Lung (tissue), 12 donors: Measurements from ENCODE around the gene MNX1. TPM values are rescaled to one million over a fixed set of nuclear protein-coding genes. Genes with fewer than 3 reads are reported as not detected.

Experiments
- ATAC-seq: fragments of 200-7000 bp; cut with Tn5 transposase; one replicate; pipeline ENCODE4 v1.9.1; 2020; ENCODE audit warnings: moderate number of reproducible peaks; ENCODE audit not compliant: insufficient read depth, low FRiP score
- DNase-seq, 3 donors: peaks; one replicate each; pipeline ENCODE4 v3.0.0-alpha.2; 2013 to 2017
- H3K27ac ChIP-seq, 2 donors: one replicate each; pipeline ENCODE4 v1.5.1; 2013; ENCODE audit warnings: mild to moderate bottlenecking in 2 of 2, moderate library complexity in 2 of 2, control low read depth in 1 of 2, inconsistent platforms in 1 of 2, low read depth in 1 of 2, low read length in 1 of 2
- H3K27me3 ChIP-seq, 3 donors: one replicate each; pipeline ENCODE4 v1.5.1; 2013; ENCODE audit warnings: low read length in 2 of 3; ENCODE audit not compliant: control insufficient read depth in 3 of 3, insufficient read depth in 3 of 3
- H3K36me3 ChIP-seq, 4 donors: one replicate each; pipeline ENCODE4 v1.5.1; 2013; ENCODE audit warnings: low read length in 4 of 4, mild to moderate bottlenecking in 1 of 4, moderate library complexity in 1 of 4; ENCODE audit not compliant: control insufficient read depth in 4 of 4, insufficient read depth in 4 of 4
- H3K4me1 ChIP-seq, 5 donors: one replicate each; pipeline ENCODE4 v1.5.1; 2013; ENCODE audit warnings: low read length in 5 of 5, mild to moderate bottlenecking in 2 of 5, moderate library complexity in 1 of 5; ENCODE audit not compliant: control insufficient read depth in 5 of 5, insufficient read depth in 5 of 5
- H3K4me3 ChIP-seq: one replicate; pipeline ENCODE4 v1.5.1; 2013; ENCODE audit warnings: mild to moderate bottlenecking, control low read depth, moderate library complexity
- H3K9ac ChIP-seq, 2 donors: one replicate each; pipeline ENCODE4 v1.5.1; 2013; ENCODE audit warnings: low read length in 2 of 2, control low read depth in 1 of 2; ENCODE audit not compliant: insufficient read depth in 1 of 2
- H3K9me3 ChIP-seq, 4 donors: one replicate each; pipeline ENCODE4 v1.5.1; 2013; ENCODE audit warnings: low read length in 3 of 4, mild to moderate bottlenecking in 1 of 4, moderate library complexity in 1 of 4; ENCODE audit not compliant: control insufficient read depth in 4 of 4, insufficient read depth in 3 of 4
- WGBS, 2 donors: extraction: QIAGEN DNeasy Blood & Tissue Kit; methylation state at CpG; one replicate each; pipeline ENCODE4 v1.1.7; 2013; 5-methylcytosine and 5-hydroxymethylcytosine counted together
- polyA plus RNA-seq, 2 donors: library from polyadenylated mRNA; stranded (reverse); fragments of 200-250 nt; gene quantifications; one replicate each; pipeline ENCODE4 v1.2.1, GENCODE V29; 2013
- total RNA-seq, 2 donors: library from RNA; depleted of rRNA in 1 of 2; stranded (reverse); fragments of >200 nt in 1 of 2; gene quantifications; one replicate each; pipeline ENCODE4 v1.2.1, GENCODE V29; 2014 to 2021
- TF ChIP-seq, protein P1 (sequence below): IDR thresholded peaks from 2 replicates; pipeline ENCODE4 v1.5.1; 2012; ENCODE audit warnings: mild to moderate bottlenecking; ENCODE audit errors: control extremely low read depth, extremely low read depth
- donor health status: control.
- donor health status: control.
- donor health status: Bipolar disorder and iron deficiency.
- donor health status: healthy.
- donor health status: DM: yes; HTN: yes; CAD: no.

MNX1 gene
- total and polyA plus RNA-seq, 4 donors: 0.10 to 1.4 TPM; not detected in 2

- Histone ChIP-seq H3K9me3 (peaks cover 0 to 6% (median 2%) of the 10 kb centered on the region in 4 donors), H3K27me3 (peaks cover 4 to 23% (median 17%) of the 10 kb centered on the region in 3 donors), H3K27ac (no peak overlapping the region), H3K4me1 (no peaks in the 10 kb centered on the region), H3K36me3 (no peaks in the 10 kb centered on the region), H3K4me3 (no peak overlapping the region), H3K9ac (no peak overlapping the region)
- TF ChIP-seq, protein P1, sequence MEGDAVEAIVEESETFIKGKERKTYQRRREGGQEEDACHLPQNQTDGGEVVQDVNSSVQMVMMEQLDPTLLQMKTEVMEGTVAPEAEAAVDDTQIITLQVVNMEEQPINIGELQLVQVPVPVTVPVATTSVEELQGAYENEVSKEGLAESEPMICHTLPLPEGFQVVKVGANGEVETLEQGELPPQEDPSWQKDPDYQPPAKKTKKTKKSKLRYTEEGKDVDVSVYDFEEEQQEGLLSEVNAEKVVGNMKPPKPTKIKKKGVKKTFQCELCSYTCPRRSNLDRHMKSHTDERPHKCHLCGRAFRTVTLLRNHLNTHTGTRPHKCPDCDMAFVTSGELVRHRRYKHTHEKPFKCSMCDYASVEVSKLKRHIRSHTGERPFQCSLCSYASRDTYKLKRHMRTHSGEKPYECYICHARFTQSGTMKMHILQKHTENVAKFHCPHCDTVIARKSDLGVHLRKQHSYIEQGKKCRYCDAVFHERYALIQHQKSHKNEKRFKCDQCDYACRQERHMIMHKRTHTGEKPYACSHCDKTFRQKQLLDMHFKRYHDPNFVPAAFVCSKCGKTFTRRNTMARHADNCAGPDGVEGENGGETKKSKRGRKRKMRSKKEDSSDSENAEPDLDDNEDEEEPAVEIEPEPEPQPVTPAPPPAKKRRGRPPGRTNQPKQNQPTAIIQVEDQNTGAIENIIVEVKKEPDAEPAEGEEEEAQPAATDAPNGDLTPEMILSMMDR: no peak
- no peak for ATAC-seq
- 77 to 84% methylated on average over 23 of the region's 23 CpGs for WGBS, 2 donors
- no peak for DNase-seq
Measured at GRCh38 chr7:157033483-157034473, 23.3 kb upstream of the MNX1 start.

GRCh38 chr7:157032644-157033482, 22.4 kb upstream of the MNX1 start:
- peaks cover 0 to 6% (median 3%) of the 10 kb centered on the region in 4 donors for H3K9me3 ChIP-seq
- no peak overlapping the region for H3K27ac ChIP-seq
- peaks cover 4 to 32% (median 23%) of the 10 kb centered on the region in 3 donors for H3K27me3 ChIP-seq
- H3K4me1 ChIP-seq: no peaks in the 10 kb centered on the region
- TF ChIP-seq, protein P1: no peak
- no peak for ATAC-seq
- no peaks in the 10 kb centered on the region for H3K36me3 ChIP-seq
- H3K4me3 ChIP-seq: no peak overlapping the region
- H3K9ac ChIP-seq: no peak overlapping the region
- DNase-seq: no peak
- 58 to 60% methylated on average over 25 of the region's 25 CpGs for WGBS, 2 donors

- H3K27me3 ChIP-seq: peaks cover 4 to 37% (median 30%) of the 10 kb centered on the region in 3 donors
- no peak overlapping the region for H3K4me3 ChIP-seq
- DNase-seq: no peak
- TF ChIP-seq, protein P1: no peak
- peaks cover 0 to 6% (median 3%) of the 10 kb centered on the region in 4 donors for H3K9me3 ChIP-seq
- H3K27ac ChIP-seq: no peak overlapping the region
- no peaks in the 10 kb centered on the region for H3K4me1 ChIP-seq
- no peak overlapping the region for H3K9ac ChIP-seq
- no peak for ATAC-seq
- no peaks in the 10 kb centered on the region for H3K36me3 ChIP-seq
- WGBS, 2 donors: 75 to 80% methylated on average over 4 of the region's 4 CpGs
Measured at GRCh38 chr7:157032128-157032527, 21.7 kb upstream of the MNX1 start.
